Fibroblast of the aortic adventitia (primary cell): ENCODE results near the gene SNAPC4. TPM values are rescaled to one million over a fixed set of nuclear protein-coding genes. Genes with fewer than 3 reads are reported as not detected.
"Not testable (repeated sequence)": the region's sequence is repeated elsewhere in the genome, so short reads cannot be mapped to it uniquely, and the experiment has no call there.

Experiments used
- DNase-seq: peaks from one replicate; pipeline ENCODE4 v3.0.0-alpha.2; 2010; ENCODE audit warnings: low read depth
- H3K4me3 ChIP-seq: 2 replicates; pipeline ENCODE4 v1.5.1; 2011; ENCODE audit warnings: low read depth, mild to moderate bottlenecking, control low read depth, low read length, moderate library complexity
- total RNA-seq: library from RNA; depleted of rRNA; stranded (reverse); fragments of >200 nt; gene quantifications from 2 replicates; pipeline ENCODE4 v1.2.3, GENCODE V29; 2012; ENCODE audit warnings: low replicate concordance
- TF ChIP-seq, protein P1 (sequence below): IDR thresholded peaks from 2 replicates; pipeline ENCODE4 v1.5.1; 2011; ENCODE audit warnings: mild to moderate bottlenecking, low read length, control low read depth, inconsistent platforms; ENCODE audit not compliant: insufficient read depth

Gene SNAPC4
- total RNA-seq, 1 donor, result 12.1 TPM

DNA sequence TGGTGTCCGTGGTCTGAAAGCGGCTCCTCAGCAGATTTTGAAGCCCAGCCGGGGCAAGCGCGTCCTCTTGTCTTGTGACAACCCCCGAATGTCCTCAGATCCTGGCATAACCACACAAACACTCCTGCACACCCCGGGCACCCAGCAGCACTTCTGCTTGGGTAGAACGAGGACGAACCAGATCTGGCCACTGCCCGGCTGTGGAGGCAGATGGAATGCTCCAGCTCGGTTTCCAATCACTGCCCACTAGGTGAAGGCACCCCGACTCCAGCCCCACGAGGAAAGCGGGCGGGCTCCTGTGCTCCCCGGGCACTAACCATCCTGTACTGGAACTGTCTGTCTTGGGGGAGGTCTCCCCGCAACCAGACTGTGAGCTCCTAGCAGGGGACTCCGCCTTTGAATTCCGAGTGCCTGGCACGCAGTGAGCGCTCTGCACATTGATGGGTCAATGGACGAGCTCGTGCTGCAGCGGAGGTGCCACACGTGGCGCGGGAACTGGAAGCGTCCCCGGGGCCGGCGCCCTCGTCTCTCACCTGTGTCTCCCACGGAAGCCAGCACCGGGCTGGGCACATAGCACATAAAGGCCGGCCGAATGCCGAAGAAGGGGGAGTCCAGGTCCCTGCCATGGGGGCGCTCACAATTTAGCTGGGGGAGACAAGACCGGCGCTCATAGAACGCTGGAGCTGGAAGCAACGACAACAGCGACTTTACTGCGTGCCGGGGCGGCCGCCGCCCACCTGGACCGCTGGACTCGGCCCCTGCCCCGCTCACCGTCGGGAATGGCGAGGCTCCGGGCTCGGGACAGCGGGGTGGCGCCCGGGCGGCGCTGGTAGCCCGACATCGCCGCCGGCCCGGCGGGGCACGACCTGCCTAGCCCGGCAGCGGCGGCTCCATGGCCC, 9.8 kb upstream of the SNAPC4 start:
- DNase-seq, result peak; percentile 31
- TF ChIP-seq, protein P1, sequence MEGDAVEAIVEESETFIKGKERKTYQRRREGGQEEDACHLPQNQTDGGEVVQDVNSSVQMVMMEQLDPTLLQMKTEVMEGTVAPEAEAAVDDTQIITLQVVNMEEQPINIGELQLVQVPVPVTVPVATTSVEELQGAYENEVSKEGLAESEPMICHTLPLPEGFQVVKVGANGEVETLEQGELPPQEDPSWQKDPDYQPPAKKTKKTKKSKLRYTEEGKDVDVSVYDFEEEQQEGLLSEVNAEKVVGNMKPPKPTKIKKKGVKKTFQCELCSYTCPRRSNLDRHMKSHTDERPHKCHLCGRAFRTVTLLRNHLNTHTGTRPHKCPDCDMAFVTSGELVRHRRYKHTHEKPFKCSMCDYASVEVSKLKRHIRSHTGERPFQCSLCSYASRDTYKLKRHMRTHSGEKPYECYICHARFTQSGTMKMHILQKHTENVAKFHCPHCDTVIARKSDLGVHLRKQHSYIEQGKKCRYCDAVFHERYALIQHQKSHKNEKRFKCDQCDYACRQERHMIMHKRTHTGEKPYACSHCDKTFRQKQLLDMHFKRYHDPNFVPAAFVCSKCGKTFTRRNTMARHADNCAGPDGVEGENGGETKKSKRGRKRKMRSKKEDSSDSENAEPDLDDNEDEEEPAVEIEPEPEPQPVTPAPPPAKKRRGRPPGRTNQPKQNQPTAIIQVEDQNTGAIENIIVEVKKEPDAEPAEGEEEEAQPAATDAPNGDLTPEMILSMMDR, result no peak
- H3K4me3 ChIP-seq, result peak overlapping the region; percentile 92

DNA sequence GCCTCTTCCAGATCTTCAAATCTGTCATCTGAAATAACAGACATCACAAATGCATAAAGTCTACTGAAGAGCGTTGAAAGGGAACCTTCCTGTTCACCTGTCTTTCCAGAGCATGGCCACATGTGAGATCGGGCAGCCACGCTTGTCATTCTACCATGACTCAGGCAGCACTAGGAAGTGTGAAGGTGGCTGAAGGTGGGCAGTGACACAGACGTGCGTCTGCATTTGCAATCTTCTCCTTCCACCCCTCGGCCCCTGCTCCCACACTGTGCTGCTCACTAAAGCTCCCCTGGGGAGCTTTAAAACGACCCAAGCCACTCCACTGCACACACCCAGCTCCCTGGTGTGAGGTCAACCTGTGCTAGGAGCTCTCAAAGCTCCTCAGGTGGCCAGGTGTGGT, 7.9 kb upstream of the SNAPC4 start:
- TF ChIP-seq, protein P1, result no peak
- H3K4me3 ChIP-seq, result no peak overlapping the region
- no peak for DNase-seq

DNA sequence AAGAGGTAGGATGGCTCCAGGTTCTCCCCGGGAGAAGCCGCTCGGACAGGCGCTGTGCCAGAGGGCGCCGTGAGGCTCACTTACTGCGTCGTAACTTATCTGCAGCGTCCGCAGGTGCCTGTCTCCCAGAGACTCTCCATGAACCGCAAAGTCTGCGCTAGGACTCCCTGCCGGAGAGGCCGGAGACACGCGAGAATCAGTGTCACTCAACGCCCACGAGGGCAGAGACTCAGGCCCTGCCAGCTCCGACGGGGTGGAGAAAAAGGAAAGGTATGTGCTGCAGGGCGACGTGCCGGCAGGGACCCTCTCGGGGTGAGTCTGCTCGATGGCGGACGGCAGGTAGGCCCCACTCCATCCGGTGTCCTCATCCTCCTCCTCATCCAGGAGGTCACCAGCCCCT, 7.1 kb upstream of the SNAPC4 start:
- not testable (repeated sequence) for DNase-seq

DNA sequence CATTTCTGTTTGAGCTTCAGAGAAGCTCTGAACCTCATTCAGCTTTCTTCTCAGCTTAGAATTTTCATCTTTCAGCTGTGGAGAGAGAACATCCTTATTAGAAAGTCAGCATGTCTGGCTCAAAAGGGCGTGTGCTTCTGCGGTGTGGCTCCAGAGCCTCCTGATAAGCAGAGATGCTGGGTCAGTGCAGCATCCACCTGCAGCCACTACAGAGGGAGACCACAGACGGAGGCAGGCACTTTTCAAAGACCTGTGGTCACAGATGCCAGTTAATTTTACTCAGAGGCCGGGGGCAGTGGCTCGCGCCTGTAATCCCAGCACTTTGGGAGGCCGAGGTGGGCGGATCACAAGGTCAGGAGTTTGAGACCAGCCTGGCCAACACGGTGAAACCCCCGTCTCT, 5.9 kb upstream of the SNAPC4 start:
- not testable (repeated sequence) for DNase-seq

More for the DNA sequence above, 7.1 kb upstream of the SNAPC4 start:
- not testable (repeated sequence) for H3K4me3 ChIP-seq

DNA sequence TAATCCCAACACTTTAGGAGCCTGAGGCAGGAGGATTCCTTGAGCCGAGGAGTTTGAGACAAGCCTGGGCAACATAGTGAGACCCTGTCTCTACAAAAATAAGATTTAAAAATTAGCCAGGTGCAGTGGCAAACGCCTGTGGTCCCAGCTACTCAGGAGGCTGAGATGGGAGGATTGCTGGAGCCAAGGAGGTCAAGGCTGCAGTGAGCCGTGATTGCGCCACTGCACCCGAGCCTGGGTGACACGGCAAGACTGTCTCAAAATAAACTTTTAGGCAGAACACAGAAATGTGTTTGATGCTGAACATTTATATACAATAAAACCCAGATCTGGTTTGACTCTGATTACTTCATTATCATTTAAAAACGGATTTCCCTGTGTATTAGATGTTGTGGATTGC, 5.5 kb upstream of the SNAPC4 start:
- TF ChIP-seq, protein P1, result no peak
- no peak overlapping the region for H3K4me3 ChIP-seq
- no peak for DNase-seq

More for the DNA sequence above, 5.9 kb upstream of the SNAPC4 start:
- H3K4me3 ChIP-seq, result not testable (repeated sequence)

DNA sequence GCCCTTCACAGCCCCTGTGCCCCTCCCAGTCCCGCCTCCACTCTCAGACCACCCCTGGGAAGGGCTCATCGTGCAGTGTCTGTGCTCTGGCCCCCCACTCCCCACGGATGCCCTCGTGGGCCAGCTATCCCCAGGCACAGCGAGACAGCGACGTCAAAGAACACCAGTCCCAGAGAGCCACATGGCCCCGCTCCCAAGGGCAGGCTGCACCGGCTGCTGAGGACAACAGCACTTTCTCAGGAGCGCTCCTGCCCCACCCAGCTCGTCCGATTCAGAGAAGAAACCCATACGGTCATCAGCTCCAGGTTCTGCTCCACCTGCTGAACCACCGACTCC, 4.8 kb upstream of the SNAPC4 start:
- no peak overlapping the region for H3K4me3 ChIP-seq
- no peak for DNase-seq
- TF ChIP-seq, protein P1, result no peak

DNA sequence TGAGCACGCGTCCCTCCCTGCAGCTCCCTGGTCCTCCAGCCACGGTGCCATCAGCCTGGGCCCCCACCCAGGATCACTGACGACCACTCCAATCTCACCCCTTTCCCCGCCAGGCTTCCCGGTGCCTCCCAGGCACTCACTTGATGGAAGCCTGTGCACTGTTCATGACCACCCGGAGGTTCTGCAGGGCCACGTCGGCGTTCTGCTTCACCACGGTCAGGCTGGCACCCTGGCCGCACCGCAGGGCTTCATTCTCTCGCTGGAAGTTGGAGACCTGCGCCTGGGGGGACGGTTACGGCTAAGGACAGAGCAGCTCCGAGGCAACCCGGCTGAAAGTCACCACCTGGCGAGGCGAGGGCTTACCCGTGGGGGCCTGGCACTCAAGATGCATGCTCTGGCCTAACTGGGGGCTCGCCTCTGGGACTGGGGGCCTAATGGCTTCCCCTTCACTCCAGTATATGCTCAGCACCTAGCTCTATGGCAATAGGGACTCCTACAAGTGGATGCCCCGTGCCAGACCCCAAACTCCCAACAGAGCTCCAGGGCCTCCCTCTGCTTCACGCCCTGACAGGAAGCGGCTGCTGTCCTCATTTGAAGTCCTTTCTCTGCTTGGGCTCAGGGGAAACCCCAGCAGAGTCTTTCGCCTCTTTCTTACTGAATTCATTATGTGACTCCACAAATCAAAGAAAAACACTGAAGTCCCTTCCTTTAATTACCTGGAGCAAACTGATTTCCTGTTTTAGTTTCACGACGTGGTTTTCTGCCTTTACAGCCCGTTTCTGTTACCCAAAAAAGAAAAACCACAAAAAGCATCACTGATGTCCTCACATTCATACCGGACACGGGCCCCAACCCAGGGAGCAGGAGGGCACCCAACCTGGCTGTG, 4.2 kb upstream of the SNAPC4 start:
- H3K4me3 ChIP-seq, result no peak overlapping the region
- DNase-seq, result no peak
- TF ChIP-seq, protein P1, result no peak
